GM06990 (cell line): ENCODE measurements around the gene WDR27.

ENCODE experiments used
- DNase-seq: peaks from one replicate; pipeline ENCODE4 v3.0.0-alpha.2; 2011; ENCODE audit not compliant: insufficient read length; ENCODE audit errors: extremely low read depth
- H3K27me3 ChIP-seq: replicated peaks from 2 replicates; pipeline ENCODE4 v1.6.0; 2011; ENCODE audit warnings: low read length; ENCODE audit not compliant: control insufficient read depth, insufficient read depth
- H3K36me3 ChIP-seq: 2 replicates; pipeline ENCODE4 v1.5.1; 2011; ENCODE audit warnings: low read length; ENCODE audit not compliant: control insufficient read depth, insufficient read depth
- H3K4me3 ChIP-seq: replicated peaks from 2 replicates; pipeline ENCODE4 v1.5.1; 2011; ENCODE audit warnings: low read depth, mild to moderate bottlenecking, control low read depth, low read length
- TF ChIP-seq, protein P1 (sequence below): IDR thresholded peaks from 2 replicates; pipeline ENCODE4 v1.5.1; 2011; ENCODE audit warnings: low read length, control low read depth, mild to moderate bottlenecking, inconsistent platforms; ENCODE audit not compliant: insufficient read depth, poor library complexity, severe bottlenecking

The WDR27 gene

DNA sequence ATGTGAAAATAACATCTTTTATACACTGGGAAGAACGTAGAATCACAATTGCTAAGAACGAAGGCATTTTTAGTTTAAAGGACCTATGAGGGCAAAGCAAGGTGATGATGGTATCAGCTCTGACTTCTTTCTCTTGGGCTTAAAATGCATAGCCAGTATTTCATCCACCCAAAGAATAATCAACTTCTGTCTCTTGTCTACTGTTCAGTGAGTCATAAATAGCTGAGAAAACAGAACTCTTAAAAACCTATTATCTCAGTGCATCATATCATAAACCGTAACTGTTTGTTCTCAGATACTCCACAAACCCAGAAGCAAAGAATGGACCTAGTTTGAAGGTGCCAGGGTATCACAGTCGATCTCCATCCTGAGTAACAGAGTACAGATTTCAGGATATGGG is 17.3 kb upstream of the WDR27 start:
- TF ChIP-seq, protein P1, sequence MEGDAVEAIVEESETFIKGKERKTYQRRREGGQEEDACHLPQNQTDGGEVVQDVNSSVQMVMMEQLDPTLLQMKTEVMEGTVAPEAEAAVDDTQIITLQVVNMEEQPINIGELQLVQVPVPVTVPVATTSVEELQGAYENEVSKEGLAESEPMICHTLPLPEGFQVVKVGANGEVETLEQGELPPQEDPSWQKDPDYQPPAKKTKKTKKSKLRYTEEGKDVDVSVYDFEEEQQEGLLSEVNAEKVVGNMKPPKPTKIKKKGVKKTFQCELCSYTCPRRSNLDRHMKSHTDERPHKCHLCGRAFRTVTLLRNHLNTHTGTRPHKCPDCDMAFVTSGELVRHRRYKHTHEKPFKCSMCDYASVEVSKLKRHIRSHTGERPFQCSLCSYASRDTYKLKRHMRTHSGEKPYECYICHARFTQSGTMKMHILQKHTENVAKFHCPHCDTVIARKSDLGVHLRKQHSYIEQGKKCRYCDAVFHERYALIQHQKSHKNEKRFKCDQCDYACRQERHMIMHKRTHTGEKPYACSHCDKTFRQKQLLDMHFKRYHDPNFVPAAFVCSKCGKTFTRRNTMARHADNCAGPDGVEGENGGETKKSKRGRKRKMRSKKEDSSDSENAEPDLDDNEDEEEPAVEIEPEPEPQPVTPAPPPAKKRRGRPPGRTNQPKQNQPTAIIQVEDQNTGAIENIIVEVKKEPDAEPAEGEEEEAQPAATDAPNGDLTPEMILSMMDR = no peak
- no peak overlapping the region for H3K4me3 ChIP-seq

DNA sequence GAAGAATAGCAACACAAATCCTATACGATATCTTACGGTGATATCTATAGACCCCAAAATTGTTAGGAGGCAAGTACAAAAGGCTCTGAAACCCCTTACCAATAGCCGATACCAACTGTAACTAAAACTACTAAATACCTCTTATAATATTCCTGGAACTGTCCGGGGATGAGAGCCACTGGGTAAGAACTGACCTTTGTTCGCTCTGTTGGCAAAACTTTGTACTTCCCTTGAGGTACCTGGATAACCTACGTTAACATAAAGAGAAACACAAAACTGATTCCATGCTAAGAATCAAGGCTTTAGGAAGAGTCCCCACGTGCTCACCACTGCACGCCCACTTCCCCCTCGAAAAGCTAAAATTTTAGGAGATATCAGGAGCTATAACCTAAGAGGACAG is 12.8 kb upstream of the WDR27 start:
- H3K36me3 ChIP-seq = peaks cover 3% of the 10 kb centered on the region
- no peak for DNase-seq
- H3K4me3 ChIP-seq = no peak overlapping the region
- TF ChIP-seq, protein P1 = no peak
- no peaks in the 10 kb centered on the region for H3K27me3 ChIP-seq

More for the DNA sequence above, 17.3 kb upstream of the WDR27 start:
- DNase-seq = no peak
- Histone ChIP-seq H3K36me3 (peaks cover 3% of the 10 kb centered on the region), H3K27me3 (no peaks in the 10 kb centered on the region)

DNA sequence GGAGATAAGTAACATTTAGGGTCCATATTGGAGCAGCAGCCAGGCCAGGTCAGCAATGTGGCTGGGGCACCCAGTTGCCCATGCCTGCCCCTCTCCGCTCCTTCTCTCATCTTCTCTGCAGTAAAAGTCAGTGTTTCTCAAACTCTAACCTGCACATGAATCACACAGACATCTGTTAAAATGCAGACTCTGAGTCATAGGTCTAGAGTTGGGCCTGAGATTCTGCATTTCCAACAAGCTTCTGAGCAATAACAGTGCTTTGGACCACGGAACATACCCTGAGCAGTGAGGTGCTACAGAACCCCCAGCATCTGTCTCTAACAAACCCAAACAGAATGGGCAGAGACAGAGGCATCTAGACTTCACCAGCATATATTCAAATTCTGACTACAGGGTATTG is 12.3 kb upstream of the WDR27 start:
- Histone ChIP-seq H3K4me3 (no peak overlapping the region), H3K36me3 (peaks cover 3% of the 10 kb centered on the region), H3K27me3 (no peaks in the 10 kb centered on the region)
- no peak for DNase-seq
- TF ChIP-seq, protein P1 = no peak

DNA sequence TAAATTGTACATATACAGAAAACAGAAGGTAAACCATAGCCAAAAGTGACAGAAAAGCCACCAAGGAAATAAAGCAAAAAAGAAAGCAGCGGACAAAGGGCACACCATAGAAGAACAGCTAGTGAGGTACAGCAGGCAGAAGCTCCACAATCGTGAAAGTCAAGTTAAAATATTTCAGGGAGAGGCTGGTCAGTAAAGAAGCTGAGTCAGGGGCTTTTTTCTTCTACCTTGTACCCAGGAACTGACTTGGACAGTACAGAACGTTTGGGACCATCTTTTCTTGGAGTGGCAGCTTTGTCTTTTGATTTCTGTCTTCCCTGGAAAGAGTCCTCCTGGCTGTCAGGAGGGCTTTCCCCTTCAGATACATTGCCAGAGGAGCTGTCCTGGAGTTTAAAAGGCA is 8.2 kb upstream of the WDR27 start:
- H3K27me3 ChIP-seq = no peaks in the 10 kb centered on the region
- H3K4me3 ChIP-seq = no peak overlapping the region
- TF ChIP-seq, protein P1 = no peak
- no peak for DNase-seq
- peaks cover 1% of the 10 kb centered on the region; the same call in 1 of the 2 replicates for H3K36me3 ChIP-seq

DNA sequence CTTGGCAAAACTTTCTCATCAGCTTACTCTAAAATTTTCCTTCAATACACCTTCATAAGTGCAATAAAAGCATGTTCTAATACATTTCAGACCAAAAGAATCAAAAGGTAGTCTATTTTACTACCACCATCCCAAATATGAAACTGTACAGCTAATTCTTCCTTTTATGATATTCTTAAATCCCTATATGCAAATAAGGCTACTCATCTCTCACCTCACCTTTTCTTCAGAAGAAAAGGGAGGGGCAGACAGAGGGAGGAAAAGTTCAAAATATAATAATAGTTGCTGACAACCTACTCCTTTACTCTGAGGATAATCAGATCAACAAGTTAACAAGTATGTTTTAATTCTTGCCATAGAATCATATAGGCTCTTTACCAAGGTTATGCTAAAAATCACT is 7.5 kb upstream of the WDR27 start:
- no peak for DNase-seq
- Histone ChIP-seq H3K36me3 (peaks cover 1% of the 10 kb centered on the region; the same call in 1 of the 2 replicates), H3K27me3 (no peaks in the 10 kb centered on the region), H3K4me3 (no peak overlapping the region)
- TF ChIP-seq, protein P1 = no peak

DNA sequence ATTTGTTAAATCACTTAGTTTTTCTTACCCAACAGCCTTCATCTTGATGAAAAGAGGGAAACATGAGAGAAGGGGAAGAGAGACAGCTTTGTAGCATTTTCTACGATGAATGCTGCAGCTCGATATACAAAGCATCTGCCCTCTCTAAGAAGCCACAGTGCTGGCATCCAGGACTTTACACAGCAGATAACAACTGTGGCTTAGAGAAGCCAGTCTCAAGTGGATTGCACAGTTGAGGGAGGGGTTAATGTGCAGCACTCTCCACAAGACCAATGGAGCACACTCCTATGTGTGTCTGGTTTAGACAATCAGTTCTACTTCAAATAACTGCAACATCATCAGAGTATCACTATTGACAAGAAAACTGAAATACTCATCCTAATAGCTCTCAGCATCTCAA is 5.9 kb upstream of the WDR27 start:
- no peak overlapping the region for H3K4me3 ChIP-seq
- no peaks in the 10 kb centered on the region for H3K27me3 ChIP-seq
- H3K36me3 ChIP-seq = no peaks in the 10 kb centered on the region; the same call in 1 of the 2 replicates
- TF ChIP-seq, protein P1 = no peak
- no peak for DNase-seq
